ENCODE data around the gene PUDP. TPM values are rescaled to one million over a fixed set of nuclear protein-coding genes. Genes with fewer than 3 reads are reported as not detected.

Gene PUDP
- total and polyA plus RNA-seq, 10 donors = 9.2 to 27.2 (median 21.1) TPM

DNA sequence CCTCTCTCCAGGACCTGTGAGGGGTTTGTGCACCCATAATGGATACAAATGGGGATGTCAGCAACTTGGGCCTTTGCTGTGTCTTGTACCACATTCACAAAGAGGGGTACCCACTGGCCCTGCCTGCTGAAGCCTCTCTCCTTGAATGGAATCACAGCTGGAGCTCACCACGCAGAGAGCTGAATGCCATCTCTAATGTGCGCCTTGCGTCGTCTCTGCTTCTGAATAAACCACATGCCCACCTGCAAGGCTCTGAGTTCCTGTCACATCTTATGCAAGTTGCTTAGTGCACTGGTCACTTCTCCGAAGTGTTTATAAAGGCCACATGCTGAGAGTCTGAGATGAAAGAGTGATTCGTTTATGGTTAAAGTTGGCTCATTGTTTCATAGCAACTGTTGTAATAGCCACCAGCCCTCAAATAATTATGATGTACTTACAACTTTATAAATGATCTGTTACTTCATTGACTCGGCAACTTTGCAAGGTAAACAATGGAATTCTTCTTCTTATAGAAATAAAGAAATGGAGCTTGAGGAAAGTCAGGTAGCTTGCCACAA lies 6.2 kb upstream of the PUDP start:
- TF ChIP-seq POLR2AphosphoS5 (IDR thresholded peaks at IDR 0.05) (no peak), POLR2A (IDR thresholded peaks at IDR 0.05) (no peak), CTCF (IDR thresholded peaks at IDR 0.05 in 8 of 11, conservative IDR thresholded peaks at IDR 0.05 in 3 of 11) (no peak)
- WGBS, 5 donors = 78 to 87% (median 83%) methylated on average over 7 of the region's 7 CpGs
- H3K9me3 ChIP-seq = no peaks in the 10 kb centered on the region
- intact Hi-C loops (cut with DNase I; ENCODE audit: low total_unique reads) = no loop called here
- no peak for DNase-seq
- H3K4me1 ChIP-seq = peaks cover 0 to under 1% (median 0%) of the 10 kb centered on the region in 6 donors
- H3K4me3 ChIP-seq = no peak overlapping the region
- H3K36me3 ChIP-seq = no peaks in the 10 kb centered on the region
- no peak overlapping the region for H3K27ac ChIP-seq
- no peaks in the 10 kb centered on the region for H3K27me3 ChIP-seq (replicated peaks in 1 of 7)

DNA sequence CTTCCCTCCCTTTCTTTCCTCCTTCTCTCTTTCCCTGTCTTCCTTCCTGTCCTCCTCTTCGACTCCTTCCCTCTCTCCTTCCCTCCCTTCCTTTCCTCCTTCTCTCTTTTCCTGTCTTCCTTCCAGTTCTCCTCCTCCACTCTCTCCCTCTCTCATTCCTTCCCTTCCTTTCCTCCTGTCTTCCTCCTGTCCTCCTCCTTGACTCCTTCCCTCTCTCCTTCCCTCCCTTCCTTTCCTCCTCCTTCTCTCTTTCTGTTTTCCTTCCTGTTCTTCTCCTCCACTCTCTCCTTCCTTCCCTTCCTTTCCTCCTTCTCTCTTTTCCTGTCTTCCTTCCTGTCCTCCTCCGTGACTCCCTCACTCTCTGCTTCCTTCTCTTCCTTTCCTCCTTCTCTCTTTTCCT lies 5.3 kb upstream of the PUDP start:
- 53 to 67% (median 62%) methylated on average over 2 of the region's 2 CpGs for WGBS, 5 donors
- TF ChIP-seq POLR2A (IDR thresholded peaks at IDR 0.05) = no peak
- TF ChIP-seq POLR2AphosphoS5 (IDR thresholded peaks at IDR 0.05) = no peak
- no peak for TF ChIP-seq CTCF (IDR thresholded peaks at IDR 0.05 in 8 of 11, conservative IDR thresholded peaks at IDR 0.05 in 3 of 11)
- no peak overlapping the region for H3K4me3 ChIP-seq
- no peaks in the 10 kb centered on the region for H3K9me3 ChIP-seq
- H3K27ac ChIP-seq = no peak overlapping the region
- intact Hi-C loops (cut with DNase I; ENCODE audit: low total_unique reads) = no loop called here
- no peaks in the 10 kb centered on the region for H3K27me3 ChIP-seq (replicated peaks in 1 of 7)
- DNase-seq = no peak
- H3K4me1 ChIP-seq = peaks cover 0 to 9% (median 4%) of the 10 kb centered on the region in 6 donors
- no peaks in the 10 kb centered on the region for H3K36me3 ChIP-seq

GRCh38 chrX:7149411-7149810 lies 1.5 kb upstream of the PUDP start:
- 55 to 82% (median 66%) methylated on average over 3 to 5 of the region's 5 CpGs for whole genome bisulfite sequencing, 5 donors
- no peak for DNase-seq
- no peaks in the 10 kb centered on the region for H3K27me3 ChIP-seq (replicated peaks in 1 of 7)
- H3K9me3 ChIP-seq = no peaks in the 10 kb centered on the region
- H3K4me3 ChIP-seq = peak overlapping the region in 1 of 8 donors; percentile 96
- H3K27ac ChIP-seq = no peak overlapping the region
- peaks cover 0 to 32% (median 24%) of the 10 kb centered on the region in 6 donors for H3K4me1 ChIP-seq
- no peak for TF ChIP-seq POLR2AphosphoS5 (IDR thresholded peaks at IDR 0.05)
- TF ChIP-seq POLR2A (IDR thresholded peaks at IDR 0.05) = no peak
- TF ChIP-seq CTCF (IDR thresholded peaks at IDR 0.05 in 8 of 11, conservative IDR thresholded peaks at IDR 0.05 in 3 of 11) = no peak
- intact Hi-C loops (cut with DNase I; ENCODE audit: low total_unique reads) = no loop called here
- H3K36me3 ChIP-seq = no peaks in the 10 kb centered on the region

- TF ChIP-seq CTCF (IDR thresholded peaks at IDR 0.05 in 8 of 11, conservative IDR thresholded peaks at IDR 0.05 in 3 of 11) = no peak
- TF ChIP-seq POLR2AphosphoS5 (IDR thresholded peaks at IDR 0.05) = no peak
- no peak for TF ChIP-seq POLR2A (IDR thresholded peaks at IDR 0.05)
- 1% methylated on average over 12 to 61 of the region's 61 CpGs; no CpG with 5 or more reads in 1 of the 5 donors for WGBS, 5 donors
- Histone ChIP-seq H3K9me3 (no peaks in the 10 kb centered on the region), H3K4me3 (peak within 1 kb of the TSS; percentile 64 to 97 (median 84)), H3K27me3 (replicated peaks in 1 of 7) (no peaks in the 10 kb centered on the region), H3K36me3 (no peaks in the 10 kb centered on the region), H3K4me1 (peaks cover 0 to 32% (median 24%) of the 10 kb centered on the region in 6 donors), H3K27ac (peak within 1 kb of the TSS; percentile 81 to 97 (median 91))
- intact Hi-C loops (cut with DNase I; ENCODE audit: low total_unique reads) = no loop called here
- peak; percentile 92 for DNase-seq
Measured at GRCh38 chrX:7147413-7147977, 458 bp downstream of the PUDP start, which contains the start of gene STS. STS (plus strand) TSS chrX:7147712; CDS start chrX:7253200, 105,488 bp downstream.

Measured in spleen (tissue), 11 donors.